ENCODE data around the gene PRPF4.

The PRPF4 gene

DNA sequence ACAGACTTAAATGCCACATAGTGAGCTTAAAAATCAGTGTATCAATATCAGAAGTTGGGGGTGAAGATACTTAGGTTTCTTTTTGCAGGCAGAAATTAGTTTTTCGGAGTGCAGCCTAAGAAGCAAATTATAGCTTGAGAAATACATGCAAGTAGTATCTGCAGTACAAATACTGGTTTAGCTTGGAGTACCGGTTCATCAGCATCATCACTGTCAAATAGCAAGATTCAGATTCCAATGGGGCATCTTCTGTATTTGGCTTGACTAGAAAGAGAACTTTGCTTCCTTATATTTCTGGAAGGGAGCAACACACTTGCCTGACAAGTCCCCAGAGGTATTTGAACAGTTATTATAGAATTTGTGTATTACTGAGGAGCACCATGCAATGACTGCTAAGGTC lies 34.3 kb upstream of the PRPF4 start:
- TF ChIP-seq, protein P1, sequence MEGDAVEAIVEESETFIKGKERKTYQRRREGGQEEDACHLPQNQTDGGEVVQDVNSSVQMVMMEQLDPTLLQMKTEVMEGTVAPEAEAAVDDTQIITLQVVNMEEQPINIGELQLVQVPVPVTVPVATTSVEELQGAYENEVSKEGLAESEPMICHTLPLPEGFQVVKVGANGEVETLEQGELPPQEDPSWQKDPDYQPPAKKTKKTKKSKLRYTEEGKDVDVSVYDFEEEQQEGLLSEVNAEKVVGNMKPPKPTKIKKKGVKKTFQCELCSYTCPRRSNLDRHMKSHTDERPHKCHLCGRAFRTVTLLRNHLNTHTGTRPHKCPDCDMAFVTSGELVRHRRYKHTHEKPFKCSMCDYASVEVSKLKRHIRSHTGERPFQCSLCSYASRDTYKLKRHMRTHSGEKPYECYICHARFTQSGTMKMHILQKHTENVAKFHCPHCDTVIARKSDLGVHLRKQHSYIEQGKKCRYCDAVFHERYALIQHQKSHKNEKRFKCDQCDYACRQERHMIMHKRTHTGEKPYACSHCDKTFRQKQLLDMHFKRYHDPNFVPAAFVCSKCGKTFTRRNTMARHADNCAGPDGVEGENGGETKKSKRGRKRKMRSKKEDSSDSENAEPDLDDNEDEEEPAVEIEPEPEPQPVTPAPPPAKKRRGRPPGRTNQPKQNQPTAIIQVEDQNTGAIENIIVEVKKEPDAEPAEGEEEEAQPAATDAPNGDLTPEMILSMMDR (IDR thresholded peaks at IDR 0.05), result no peak

DNA sequence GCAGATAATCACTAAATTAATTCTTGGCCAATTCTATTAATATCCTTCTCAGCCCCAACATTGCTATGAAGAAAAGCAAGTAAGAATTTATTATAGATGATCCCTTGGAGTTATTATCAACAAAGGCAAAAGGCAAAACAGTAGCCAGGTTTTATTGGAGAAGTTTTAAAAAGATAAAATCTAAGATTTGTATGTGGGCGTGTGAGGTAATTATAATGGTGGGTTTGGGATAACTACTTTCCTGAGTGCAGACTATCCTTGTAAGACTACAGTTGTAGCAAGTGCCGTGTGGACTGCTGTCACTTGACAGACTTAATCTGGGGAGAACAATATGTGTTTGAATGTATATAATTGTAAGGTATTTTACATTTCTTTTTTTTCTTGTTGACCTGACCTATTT lies 30.9 kb upstream of the PRPF4 start:
- TF ChIP-seq, protein P1 (IDR thresholded peaks at IDR 0.05), result no peak

DNA sequence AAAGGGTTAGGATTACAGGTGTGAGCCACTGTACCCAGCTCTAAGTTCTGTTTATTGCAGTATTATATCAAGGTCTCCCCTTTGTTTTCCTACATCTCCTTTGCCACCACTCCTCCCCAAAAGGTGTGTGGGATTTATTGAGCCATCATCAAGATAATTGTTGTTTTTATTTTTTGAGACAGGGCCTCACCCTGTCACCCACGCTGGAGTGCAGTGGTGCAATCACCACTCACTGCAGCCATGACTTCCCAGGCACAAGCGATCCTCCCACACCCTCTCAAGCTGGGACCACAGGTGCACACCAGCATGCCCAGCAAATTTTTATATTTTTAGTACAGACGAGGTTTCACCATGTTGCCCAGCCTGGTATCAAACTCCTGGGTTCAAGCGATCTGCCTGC lies 29.6 kb upstream of the PRPF4 start:
- TF ChIP-seq, protein P1 (IDR thresholded peaks at IDR 0.05), result no peak

DNA sequence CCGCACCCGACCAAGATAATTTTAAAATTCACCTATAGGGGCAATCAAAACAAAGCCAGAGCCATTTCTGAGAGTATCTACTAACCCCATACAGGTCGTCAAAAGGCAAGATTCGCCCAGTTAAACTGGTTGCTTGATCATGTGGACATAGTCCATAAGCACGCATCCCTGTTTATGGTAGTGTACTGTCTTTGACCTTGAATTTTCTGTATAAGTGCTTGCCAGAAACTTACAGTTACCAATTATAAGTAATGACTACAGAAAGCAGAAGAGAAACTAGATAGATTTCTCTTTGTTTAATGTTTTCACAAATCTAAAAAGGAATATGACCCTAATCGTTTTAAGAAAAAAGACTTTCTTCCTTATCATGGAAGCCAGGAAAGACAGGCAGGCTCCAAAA lies 28.5 kb upstream of the PRPF4 start:
- TF ChIP-seq, protein P1 (IDR thresholded peaks at IDR 0.05), result no peak

DNA sequence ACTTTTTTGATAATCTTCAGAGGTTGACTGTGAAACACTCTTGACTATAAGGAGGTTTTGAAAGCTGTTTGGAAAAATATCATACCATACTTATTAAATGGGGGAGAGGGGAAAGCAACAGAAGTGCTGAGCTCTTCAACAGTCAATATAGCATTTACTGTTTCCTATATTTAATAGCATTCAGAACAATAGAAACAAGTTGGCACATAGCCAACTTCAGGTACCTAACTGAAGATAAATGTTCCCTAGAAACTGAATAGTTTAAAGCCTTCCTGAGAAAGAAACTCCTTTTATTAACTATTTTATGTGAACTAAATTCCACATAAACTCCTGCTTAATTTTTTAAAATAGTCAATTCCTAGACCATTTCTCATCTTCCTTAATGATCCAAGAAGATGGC lies 27.8 kb upstream of the PRPF4 start:
- TF ChIP-seq, protein P1 (IDR thresholded peaks at IDR 0.05), result no peak

DNA sequence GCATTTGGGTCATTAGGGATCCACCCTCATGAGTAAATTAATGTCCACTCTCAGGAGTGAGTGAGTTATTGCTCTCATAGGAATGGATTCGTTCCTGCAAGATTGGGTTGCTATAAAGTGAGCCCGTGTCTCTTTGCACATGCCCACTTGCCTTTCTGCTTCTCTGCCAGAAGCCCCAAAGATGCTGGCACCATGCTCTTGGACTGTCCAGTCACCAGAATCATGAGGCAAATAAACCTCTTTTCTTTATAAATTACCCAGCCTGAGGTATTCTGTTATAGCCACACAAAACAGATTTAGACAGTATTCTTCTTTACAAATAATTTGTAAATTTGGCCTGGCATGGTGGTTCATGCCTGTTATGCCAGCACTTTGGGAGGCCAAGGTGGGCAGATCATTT lies 24.7 kb upstream of the PRPF4 start:
- TF ChIP-seq, protein P1 (IDR thresholded peaks at IDR 0.05), result no peak

DNA sequence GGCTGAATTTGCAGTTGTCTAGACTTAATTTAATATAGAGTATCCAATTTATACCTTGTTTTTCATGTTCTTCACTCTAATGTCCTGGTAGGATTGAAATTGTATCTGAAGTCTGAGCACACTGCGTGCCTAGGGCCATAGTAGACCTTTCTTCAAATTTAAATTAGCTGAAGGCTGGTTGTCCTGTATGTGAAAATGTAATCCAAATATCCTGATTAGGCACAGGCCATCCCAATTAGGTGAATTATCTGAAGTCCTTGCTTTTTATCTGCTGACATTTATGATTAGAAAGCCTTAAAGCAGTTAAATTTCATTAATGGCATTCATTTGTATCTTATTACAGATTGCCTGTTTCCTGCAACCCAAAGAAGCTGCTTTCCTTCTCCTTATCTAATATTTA lies 20.5 kb upstream of the PRPF4 start:
- TF ChIP-seq, protein P1 (IDR thresholded peaks at IDR 0.05), result no peak

DNA sequence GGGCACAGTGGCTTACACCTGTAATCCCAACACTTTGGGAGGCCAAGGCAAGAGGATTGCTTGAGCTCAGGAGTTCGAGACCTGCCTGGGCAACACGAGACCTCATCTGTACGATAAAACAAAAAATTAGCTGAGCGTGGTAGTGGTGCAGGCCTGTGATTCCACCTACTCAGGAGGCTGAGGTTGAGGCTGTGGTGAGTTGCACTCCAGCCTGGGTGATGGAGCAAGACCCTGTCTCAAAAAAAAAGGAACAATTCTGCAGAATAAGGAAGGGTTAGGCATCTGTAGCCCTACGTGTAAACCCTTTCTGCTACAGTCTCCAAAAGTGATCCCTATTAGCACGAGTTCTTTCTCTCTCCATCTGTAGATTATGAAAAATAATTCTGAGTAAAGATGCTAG lies 20.0 kb upstream of the PRPF4 start:
- TF ChIP-seq, protein P1 (IDR thresholded peaks at IDR 0.05), result no peak

Measured in LNCAP (cell line).